ENCODE measurements around the gene HOXA13. TPM values are rescaled to one million over a fixed set of nuclear protein-coding genes. Genes with fewer than 3 reads are reported as not detected.

HOXA13 gene
- total and polyA plus RNA-seq, 2 donors (not counting 1 experiment from before 2014, with no cell fraction given): not detected

- Histone ChIP-seq H3K36me3 (replicated peaks in 1 of 2; ENCODE audit: control extremely low read depth in 1 of 2, control insufficient read depth in 1 of 2, extremely low read depth in 1 of 2, insufficient read depth in 2 of 2, low read length in 1 of 2) (no peaks in the 10 kb centered on the region), H2AFZ (ENCODE audit: insufficient read depth, low read depth, low read length, poor library complexity, severe bottlenecking) (peak overlapping the region; percentile 38), H3K4me1 (ENCODE audit: control insufficient read depth in 2 of 2, insufficient read depth in 2 of 2, low read length in 2 of 2) (peaks cover 50 to 75% of the 10 kb centered on the region in 2 donors), H3K79me2 (ENCODE audit: control insufficient read depth, insufficient read depth, low read length) (no peaks in the 10 kb centered on the region), H3K4me3 (ENCODE audit: control extremely low read depth in 1 of 5, extremely low read depth in 1 of 5, insufficient read depth in 1 of 5, low read depth in 2 of 5, low read length in 4 of 5) (peak overlapping the region in 2 of 5 experiments; percentile 42 to 48), H4K20me1 (ENCODE audit: control insufficient read depth, insufficient read depth, low read length, poor library complexity, severe bottlenecking) (no peaks in the 10 kb centered on the region), H3K4me2 (replicated peaks; ENCODE audit: low read depth, low read length, poor library complexity, severe bottlenecking) (peak overlapping the region; percentile 78), H3K9ac (ENCODE audit: low read length) (peak overlapping the region; percentile 21), H3K9me3 (ENCODE audit: control extremely low read depth in 1 of 3, control insufficient read depth in 2 of 3, insufficient read depth in 1 of 3, low read length in 2 of 3) (peaks cover 0 to 59% (median 6%) of the 10 kb centered on the region in 3 donors), H3K27me3 (replicated peaks in 1 of 4; ENCODE audit: control extremely low read depth in 1 of 4, control insufficient read depth in 3 of 4, insufficient read depth in 4 of 4, low read length in 3 of 4) (peaks cover 3 to 85% (median 83%) of the 10 kb centered on the region in 4 experiments), H3K27ac (ENCODE audit: low read length in 2 of 2) (no peak overlapping the region)
- Mint-ChIP-seq H3K4me3 (peak overlapping the region; percentile 78), H3K4me1 (peaks cover 45% of the 10 kb centered on the region), H3K27me3 (peaks cover 80% of the 10 kb centered on the region), H3K27ac (peak overlapping the region; percentile 48), H3K9me3 (ENCODE audit: insufficient read depth) (no peaks in the 10 kb centered on the region)
- intact Hi-C loops (cut with micrococcal nuclease): loop anchor here (2.0 to 5.0 kb wide), 2 partner anchors 40 to 1211 kb away; partner anchors contain the start of gene CREB5
- ChIA-PET POLR2A (no interaction called here), CTCF (interaction anchor here (1.5 to 1.8 kb wide), 2 partner anchors 9 to 40 kb away, joined by 4 to 6 read pairs; no protein-coding TSS in a partner anchor)
- 5% methylated on average over 9 of the region's 14 CpGs for WGBS (ENCODE audit: insufficient coverage)
- DNase-seq (peak; percentile 70), ATAC-seq (ENCODE audit: low read depth) (peak; percentile 52)
- no peak for TF ChIP-seq CTCF (IDR thresholded peaks at IDR 0.05)
- peak; percentile 70 for TF ChIP-seq EZH2 (IDR thresholded peaks at IDR 0.05; ENCODE audit: borderline replicate concordance, insufficient read depth, low read depth, low read length, poor library complexity, severe bottlenecking)
These were observed 1.1 kb upstream of the HOXA13 start for GRCh38 chr7:27200761-27201579.
